UCSD-AML1 (cell line): Measurements from ENCODE around the gene RBM20.

Experiments used
- DNase-seq: peaks from one replicate; lab custom pipeline; 2025; ENCODE audit not compliant: unreplicated experiment; lab: John Stamatoyannopoulos, UW

The RBM20 gene

GRCh38 chr10:110845756-110846620, 201.9 kb downstream of the RBM20 start:
- DNase-seq, result no peak

- no peak for DNase-seq
Measured at GRCh38 chr10:110847374-110847773, 203.2 kb downstream of the RBM20 start.

GRCh38 chr10:110848106-110848505, 204.0 kb downstream of the RBM20 start:
- DNase-seq, result no peak

GRCh38 chr10:110850099-110850498, 206.0 kb downstream of the RBM20 start:
- DNase-seq, result no peak

- peak; percentile 46 for DNase-seq
Measured at GRCh38 chr10:110851020-110851612, 207.0 kb downstream of the RBM20 start.

- DNase-seq, result no peak
Measured at GRCh38 chr10:110852255-110852896, 208.2 kb downstream of the RBM20 start.

- DNase-seq, result no peak
Measured at GRCh38 chr10:110852947-110853346, 208.8 kb downstream of the RBM20 start.

- DNase-seq, result no peak
Measured at GRCh38 chr10:110853921-110854605, 209.9 kb downstream of the RBM20 start.

GRCh38 chr10:110857265-110858171, 213.4 kb downstream of the RBM20 start:
- no peak for DNase-seq

- no peak for DNase-seq
Measured at GRCh38 chr10:110858297-110858934, 214.3 kb downstream of the RBM20 start.

GRCh38 chr10:110859206-110859972, 215.3 kb downstream of the RBM20 start:
- no peak for DNase-seq

- no peak for DNase-seq
Measured at GRCh38 chr10:110859973-110860376, 215.8 kb downstream of the RBM20 start.

- DNase-seq, result no peak
Measured at GRCh38 chr10:110860576-110861241, 216.6 kb downstream of the RBM20 start.

GRCh38 chr10:110861476-110861875, 217.3 kb downstream of the RBM20 start:
- DNase-seq, result no peak

- DNase-seq, result no peak
Measured at GRCh38 chr10:110861930-110862649, 218.0 kb downstream of the RBM20 start.

- no peak for DNase-seq
Measured at GRCh38 chr10:110862961-110863360, 218.8 kb downstream of the RBM20 start.

GRCh38 chr10:110863361-110863760, 219.2 kb downstream of the RBM20 start:
- no peak for DNase-seq

GRCh38 chr10:110863956-110864355, 219.8 kb downstream of the RBM20 start:
- no peak for DNase-seq
